ENCODE results near the gene ZNF264.
"Not testable (repeated sequence)": the region's sequence is repeated elsewhere in the genome, so short reads cannot be mapped to it uniquely, and the experiment has no call there.

Gene ZNF264

GRCh38 chr19:57245959-57246358 is 54.7 kb downstream of the ZNF264 start:
- DNase-seq = no peak

- no peak for DNase-seq
Measured at GRCh38 chr19:57248646-57249045, 57.3 kb downstream of the ZNF264 start.

GRCh38 chr19:57249329-57249728 is 58.0 kb downstream of the ZNF264 start:
- DNase-seq = no peak

DNA sequence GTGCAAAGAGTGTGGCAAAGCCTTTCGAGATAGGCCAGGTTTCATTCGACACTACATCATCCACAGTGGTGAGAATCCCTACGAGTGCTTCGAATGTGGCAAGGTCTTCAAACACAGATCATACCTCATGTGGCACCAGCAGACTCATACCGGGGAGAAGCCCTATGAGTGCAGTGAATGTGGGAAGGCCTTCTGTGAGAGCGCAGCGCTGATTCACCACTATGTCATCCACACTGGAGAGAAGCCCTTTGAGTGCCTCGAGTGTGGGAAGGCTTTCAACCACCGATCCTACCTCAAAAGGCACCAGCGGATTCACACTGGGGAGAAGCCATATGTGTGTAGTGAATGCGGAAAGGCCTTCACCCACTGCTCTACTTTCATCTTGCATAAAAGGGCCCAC is 62.5 kb downstream of the ZNF264 start:
- DNase-seq = not testable (repeated sequence)

- no peak for DNase-seq
Measured at GRCh38 chr19:57262044-57262443, 70.7 kb downstream of the ZNF264 start.

- no peak for DNase-seq
Measured at GRCh38 chr19:57263244-57263741, 72.0 kb downstream of the ZNF264 start.

DNA sequence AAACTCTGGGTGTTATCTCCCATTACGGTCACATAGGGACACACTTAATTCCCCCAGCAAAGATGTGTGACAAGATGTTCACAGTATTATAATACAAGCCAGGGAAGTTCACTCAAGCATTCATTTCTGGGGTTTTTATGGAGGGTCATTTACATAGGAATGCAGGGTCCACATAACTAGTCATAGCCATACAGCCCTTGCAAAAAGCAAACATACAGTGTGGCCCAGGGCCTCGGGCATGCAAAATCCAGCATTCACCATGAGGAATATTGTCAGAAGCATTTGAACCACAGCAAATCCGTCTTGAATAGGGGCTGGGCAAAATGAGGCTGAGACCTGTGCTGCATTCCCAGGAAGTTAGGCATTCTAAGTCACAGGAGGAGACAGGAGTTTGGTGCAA is 76.0 kb downstream of the ZNF264 start:
- no peak for DNase-seq

DNA sequence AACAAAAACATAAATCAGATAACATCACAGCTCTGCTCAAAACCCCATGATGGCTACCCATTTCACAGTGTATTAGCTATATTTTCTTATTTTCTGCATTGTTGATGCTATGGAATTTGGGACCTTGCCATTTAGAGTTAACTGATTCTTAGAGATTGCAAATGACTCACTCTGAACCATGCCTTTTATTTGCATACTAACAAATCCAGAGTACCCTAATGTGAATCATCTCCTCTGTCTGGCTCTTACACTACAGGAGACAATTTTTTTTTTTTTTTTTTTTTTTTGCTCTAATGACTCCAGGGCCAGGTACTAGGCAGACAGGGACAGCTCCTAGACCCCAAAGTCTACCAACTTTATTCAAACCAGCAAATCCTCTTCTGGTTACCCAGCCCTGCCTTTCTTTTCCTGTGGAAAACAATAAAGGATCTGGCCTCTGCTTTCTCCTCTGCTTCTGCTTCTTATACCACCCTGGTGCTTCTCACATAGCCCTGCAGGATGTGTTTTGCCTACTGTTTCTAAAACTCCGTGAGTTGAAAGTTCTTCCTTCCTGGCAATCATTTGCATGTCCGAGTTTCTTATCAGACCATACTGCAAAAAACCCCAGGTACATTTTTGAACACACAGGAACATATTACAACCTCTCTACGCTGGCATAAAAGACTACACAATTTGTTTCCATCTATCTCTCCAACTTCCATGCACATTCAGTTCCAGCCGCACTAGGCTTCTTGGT is 78.4 kb downstream of the ZNF264 start:
- DNase-seq = no peak

- DNase-seq = no peak
Measured at GRCh38 chr19:57271280-57271679, 80.0 kb downstream of the ZNF264 start.

Measured in CD4-positive, alpha-beta T cell treated with Interleukin-1 beta for 1 hour (primary cell).